ENCODE results near the gene HMCES.

The HMCES gene

GRCh38 chr3:129305592-129306091 lies 27.0 kb downstream of the HMCES start:
- DNase-seq = peak; percentile 91

DNA sequence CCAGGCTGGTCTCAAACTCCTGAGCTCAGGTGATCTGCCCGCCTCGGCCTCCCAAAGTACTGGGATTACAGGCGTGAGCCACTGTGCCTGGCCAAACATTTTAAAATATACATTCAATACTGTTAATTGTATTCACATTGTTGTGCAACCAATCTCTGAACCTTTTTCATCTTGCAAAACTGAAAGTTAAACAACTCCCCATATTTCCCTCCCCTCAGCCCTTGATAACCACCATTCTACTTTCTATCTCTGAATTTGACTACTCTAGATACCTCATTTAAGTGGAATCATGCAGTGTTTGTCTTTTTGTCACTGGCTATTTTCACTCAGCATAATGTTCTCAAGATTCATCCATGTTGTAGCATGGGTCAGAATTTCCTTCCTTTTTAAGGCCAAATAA lies 30.0 kb downstream of the HMCES start:
- DNase-seq = no peak

GRCh38 chr3:129310111-129311011 lies 31.7 kb downstream of the HMCES start:
- no peak for DNase-seq

- no peak for DNase-seq
Measured at GRCh38 chr3:129311054-129311902, 32.6 kb downstream of the HMCES start.

DNA sequence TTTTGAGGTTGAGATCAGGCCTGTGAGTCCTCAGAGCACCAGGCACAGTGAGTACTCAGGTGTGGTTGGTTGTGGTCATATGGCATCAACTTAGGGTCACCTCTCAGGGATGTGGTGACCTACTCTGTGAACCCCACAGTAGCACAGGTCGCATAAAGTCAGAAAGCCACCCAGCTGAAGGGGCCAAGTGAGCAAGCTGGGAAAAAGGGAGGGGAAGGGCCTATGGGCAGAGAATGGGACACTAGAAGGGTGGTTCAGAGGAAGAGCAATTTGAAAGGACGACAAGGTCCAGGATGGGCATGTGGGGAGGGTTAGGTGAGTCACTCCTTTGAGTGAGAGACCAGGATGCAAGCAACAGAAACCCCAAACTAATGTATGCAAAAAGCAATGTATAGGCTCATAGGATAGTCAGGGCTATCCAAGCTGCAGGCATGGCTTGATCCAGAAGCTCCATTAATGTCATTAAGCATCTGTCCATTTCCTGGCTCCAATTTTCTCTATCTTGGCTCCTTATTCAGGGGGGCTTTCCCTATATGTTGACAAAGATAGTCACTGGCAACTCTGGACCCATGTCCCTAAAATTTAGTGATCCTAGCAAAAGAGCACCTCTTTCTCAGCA lies 33.5 kb downstream of the HMCES start:
- DNase-seq = no peak

DNA sequence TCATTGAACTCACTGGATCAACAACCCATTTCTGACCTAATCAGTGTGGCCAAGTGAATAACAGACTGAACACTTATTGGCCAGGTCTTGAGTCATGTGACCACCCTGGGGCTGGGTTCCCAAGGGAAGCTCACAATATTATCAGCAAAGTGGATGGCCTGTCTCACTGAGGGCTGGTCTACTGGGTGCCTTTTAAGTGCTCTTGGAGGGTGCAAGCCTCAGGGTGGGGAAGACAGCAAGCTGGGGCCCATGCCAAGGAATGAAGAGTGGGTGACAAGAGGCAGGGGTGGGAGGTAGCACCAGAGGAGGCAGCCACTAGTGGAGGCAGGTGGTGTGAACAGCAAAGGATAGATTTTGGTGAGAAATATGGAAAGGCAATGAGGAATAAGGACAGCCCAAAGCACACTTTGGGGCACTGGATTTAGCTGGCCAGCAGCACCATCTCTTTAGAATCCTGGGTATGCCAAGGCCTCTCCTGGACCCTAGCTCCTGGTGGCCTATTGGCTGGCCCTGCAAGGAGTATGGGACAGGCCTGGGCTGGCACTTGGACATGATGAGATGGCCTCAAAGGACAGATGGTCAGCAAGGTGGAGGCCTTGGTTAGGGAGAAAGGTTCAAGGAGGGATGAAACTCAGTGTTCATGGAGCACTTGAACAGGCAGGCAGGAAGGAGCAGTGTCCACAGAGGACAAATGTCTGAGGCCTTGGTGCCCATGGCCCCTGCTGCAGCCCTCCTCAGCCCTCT lies 34.2 kb downstream of the HMCES start:
- DNase-seq = no peak

- no peak for DNase-seq
Measured at GRCh38 chr3:129313415-129313664, 34.7 kb downstream of the HMCES start.

DNA sequence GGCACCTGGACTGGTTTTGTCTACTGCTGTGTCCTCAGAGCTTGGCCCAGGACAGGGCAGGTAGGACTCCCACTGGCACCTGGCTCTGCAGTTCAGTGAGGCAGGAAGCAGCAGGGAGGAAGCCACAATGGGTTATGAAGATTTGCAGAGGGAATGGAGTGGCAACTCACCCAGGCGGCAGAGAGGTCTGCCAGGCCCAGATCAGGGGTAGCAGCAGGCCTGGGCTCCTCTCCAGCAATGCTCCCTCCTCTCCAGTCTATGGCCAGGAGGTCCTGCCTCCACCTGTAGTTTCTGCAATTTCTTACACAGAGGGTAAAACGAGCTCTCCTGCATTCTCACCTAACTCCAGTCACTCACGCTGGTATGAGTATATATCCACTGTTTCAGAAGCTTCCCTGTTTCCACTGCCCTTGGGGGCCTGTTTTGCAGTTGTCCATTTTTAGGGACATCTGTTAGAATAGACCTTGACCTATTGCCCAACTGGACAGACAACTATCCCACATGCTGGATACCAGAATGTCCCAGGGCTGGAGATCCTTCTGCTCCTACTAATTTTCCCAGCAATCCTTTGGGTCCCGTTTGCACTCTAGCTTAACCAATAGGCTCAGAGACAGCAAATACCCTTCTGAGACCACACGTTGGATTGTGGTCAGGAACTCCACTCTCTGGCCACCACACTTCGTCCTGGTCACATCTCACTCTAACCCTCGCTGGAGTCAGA lies 35.2 kb downstream of the HMCES start:
- peak; percentile 68 for DNase-seq

DNA sequence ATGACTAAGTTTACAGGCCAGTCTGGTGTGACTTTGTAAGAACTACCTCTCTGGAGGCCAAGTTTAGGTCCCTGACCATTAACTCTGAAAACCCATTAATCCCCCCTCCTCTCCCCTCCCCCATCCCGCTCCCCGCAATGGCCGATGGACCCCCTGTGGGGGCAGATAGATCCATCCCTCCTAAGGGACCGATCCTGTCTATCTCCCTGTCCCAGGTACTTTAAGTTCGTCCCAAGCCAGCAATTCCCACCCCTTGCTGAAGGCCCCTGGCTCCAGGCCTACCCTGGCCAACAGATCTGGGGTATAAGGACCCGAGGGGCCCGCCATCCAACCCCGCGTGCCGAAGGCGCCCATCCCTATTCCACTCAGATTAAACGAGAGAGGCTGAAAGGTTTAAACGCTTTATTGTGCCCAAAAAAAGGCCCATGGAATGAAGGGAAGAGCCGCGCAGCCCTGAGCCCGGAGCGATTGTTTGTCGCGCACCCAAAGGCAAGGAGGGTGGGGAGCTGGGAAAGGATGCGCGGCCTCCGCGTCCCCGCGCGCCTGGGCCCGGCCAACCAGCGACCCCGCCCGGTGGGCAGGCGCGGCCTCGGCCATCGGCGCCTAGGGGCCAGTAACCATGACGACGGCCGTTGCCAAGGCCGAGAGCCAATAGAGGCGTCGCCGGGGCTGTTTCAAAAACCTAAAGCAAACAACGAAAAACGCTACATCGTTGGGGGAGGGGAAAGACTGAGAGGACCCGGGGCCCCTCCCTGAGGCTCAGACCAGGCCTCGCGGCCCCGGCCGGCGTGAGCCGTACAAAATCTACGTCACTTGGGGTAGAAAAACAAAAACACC lies 35.9 kb downstream of the HMCES start:
- DNase-seq = peak; percentile 92

DNA sequence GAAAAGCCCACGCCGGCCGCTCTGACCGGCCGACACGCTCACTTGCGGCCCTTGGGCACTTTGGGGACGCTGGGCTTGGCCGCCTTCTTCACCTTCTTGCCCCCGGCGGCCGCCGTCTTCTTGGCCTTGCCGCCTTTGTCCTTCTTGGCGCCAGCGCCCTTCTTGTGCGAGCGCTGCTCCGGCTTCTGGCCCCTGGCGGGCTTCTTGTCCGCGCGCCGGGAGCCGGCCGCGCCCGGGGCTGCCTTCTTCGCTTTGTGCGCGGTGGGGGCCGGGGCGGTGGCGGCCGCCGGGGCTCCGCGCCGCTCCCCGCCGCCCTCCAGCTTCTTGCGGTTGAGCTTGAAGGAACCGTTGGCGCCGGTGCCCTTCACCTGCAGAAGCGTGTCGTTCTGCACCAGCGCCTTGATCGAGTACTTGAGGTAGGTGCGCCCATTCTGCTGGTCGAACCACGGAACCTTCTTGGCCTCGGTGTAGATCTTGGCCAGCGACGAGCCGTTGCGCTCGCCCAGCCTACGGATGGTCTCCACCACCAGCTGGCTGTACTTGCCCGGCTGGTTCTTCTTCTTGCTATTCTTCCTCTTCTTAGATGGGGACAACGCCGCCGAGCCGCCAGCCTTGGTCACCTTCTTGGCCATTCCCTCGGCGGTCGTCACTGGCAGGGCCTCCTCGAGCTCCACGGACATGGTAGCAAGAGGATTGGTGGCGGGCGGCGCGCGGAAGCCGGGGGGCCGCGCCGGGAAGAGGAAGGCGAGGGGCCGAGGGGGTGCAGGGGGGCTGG lies 36.7 kb downstream of the HMCES start:
- no peak for DNase-seq

GRCh38 chr3:129315998-129316247 lies 37.3 kb downstream of the HMCES start:
- no peak for DNase-seq

- DNase-seq = peak; percentile 81
Measured at GRCh38 chr3:129316248-129317013, 37.8 kb downstream of the HMCES start.

DNA sequence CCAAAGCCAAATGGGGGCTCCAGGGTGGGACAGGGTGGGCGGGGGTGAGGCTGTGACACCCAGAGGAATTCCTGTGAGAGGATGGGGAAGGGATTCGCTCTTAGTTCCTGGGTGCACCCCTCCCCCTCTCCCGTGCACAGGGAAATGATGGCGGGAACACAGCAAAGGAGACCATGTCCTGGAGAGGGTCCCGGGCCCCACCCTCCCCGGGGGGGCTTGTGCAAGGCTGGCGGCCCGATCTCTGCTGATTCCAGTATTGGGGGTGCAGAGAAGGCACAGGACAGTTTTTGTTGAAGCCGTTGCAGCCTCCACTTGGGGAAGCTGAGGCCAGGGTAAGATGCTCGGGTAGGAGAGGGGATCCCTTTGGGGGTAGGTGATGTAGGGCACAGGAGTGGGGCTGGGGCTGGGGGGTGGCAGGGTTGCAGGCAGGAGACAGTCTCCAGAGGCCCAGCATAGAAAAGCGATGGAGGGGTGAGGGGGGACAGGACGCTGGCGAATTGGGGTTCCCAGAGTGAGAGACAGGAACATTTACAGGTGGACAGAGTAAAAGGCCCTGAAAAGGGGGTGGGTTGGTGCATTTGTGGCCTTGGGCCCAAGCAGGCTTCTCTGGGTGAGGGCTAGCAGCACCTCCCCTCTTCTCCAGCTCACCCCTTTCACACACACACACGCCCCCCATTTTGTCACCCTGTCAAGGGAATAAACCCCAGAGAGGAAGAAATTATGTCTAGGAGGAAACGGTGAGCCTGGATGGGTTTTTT lies 38.5 kb downstream of the HMCES start:
- DNase-seq = no peak

- no peak for DNase-seq
Measured at GRCh38 chr3:129317848-129318247, 39.2 kb downstream of the HMCES start.

DNA sequence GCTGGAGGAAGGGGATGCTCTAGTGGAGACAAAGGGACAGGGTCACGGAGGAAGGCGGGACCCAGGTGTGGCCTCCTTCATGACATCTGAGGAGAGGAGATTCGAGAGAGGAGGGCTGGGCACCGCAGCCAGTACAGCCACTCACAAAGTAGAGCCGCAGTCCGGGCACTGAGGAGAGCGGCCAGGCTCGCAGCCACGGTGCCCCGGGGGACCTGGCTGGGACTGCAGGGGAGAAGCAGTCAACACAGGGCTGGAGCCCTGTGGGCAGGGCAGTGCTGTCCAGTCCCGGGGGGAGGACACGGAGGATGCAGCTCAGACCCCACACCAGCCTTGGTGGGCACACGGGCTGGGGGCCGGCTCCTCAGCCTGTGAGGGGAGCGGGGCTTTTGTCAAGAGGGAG lies 40.3 kb downstream of the HMCES start:
- DNase-seq = no peak

GRCh38 chr3:129320261-129320660 lies 41.6 kb downstream of the HMCES start:
- DNase-seq = no peak

DNA sequence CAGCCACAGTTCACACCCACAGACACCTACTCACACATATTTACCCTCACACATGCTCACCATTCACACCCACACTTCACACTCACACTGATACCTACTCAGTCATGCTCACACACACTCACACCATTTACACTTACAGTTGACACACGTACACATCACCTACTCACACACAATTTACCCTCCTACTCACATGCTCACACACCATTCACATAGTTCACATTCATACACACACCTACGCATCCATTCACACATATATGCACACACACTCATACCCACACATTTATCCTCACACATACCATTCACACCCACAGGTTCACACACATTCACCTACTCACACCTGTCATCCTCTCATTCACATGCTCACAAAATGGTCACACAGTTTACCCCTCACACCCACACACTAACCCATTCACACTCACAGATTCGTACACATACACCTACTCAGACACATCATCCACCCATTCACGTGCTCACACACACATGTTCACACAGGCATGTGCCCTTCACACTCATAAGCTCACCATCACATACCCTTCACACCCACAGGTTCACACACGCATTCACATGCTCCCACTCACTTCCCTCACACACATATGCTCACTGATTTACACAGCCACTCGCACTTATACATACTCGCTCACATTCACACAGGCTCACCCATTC lies 42.3 kb downstream of the HMCES start:
- no peak for DNase-seq

GRCh38 chr3:129321887-129322286 lies 43.2 kb downstream of the HMCES start:
- no peak for DNase-seq
